ENCODE results near the gene CPVL. TPM values are rescaled to one million over a fixed set of nuclear protein-coding genes. Genes with fewer than 3 reads are reported as not detected.

Gene CPVL
- polyA plus RNA-seq, result not detected in 2 replicates

DNA sequence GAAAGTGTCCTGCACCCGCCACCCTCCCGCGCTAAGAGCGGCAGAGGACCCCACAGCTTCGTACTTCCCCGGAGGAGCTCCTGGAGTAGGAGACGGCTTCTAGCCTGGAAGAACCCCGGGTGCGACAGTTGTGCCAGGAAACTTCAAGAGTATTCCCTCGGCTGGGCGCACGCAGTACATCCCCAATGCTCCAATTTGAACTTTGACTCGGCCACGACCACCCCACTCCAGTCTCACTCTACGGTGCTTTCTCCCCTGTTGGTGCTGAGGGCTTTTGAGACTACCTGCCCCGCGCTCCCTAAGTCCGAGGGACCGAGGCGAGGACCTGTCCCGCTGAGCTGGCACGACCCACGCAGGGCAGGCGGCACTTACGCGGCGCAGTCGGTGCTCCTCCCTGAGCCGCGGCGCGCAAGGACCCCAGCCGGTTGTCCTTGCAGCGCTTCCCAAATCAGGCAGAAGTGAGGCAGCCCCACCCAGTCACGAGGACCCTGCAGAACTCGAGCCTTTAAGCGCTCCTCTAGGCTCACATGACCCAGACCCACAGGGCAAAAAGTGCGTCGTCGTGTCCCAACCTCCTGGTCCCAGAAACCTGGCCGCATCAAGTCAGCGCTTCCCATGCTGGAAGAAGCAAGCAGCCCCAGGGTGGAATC, at the start of gene CPVL:
Gene CPVL (minus strand): TSS at position 481 of the 650 bp plus-strand sequence. CDS start 25,476 bp downstream, outside the sequence.

DNA sequence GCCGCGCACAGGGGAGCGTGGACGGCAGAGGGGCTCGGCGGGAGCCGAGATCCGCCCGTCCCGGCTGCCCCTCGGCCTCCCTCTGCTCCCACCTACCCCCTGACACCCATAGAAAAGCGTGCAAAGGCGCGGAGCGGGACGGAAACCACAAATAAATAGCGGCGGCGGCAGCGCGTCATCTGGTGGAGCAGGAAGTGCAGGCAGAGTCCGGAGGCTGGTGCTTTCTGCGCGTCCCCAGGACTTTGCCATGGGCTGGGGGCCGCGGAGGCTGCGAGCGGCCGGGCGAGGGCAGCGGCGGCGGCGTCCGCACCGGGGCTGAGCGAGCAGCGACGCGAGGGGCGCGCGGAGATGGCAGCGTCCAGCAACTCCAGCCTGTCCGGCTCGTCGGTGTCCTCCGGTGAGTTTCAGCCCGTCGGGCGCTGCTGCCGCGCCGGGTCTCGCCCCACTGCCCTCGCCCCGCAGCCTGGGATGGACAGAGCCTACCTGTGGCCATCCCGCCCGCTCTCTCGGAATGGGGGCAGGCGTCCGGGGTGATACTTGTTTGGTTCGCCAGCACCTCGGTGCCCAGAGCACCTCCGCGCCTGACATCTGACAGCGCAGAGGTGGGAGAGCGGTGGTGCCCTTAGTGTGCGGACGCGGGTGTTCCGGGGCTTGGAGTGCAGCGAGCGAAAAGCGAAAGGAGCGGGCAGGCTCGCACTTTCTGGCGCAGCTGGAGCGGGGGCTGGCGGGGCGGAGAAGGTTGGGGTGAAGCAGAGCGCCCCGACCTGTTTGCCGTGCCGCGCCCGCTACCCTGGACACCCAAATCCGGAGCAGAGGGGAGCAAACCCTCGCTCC, 48.5 kb upstream of the CPVL start, which contains the start of gene CHN2:
Gene CHN2 (plus strand): TSS at position 182 of the 834 bp plus-strand sequence.

GRCh38 chr7:28958235-28958979, 187.9 kb downstream of the CPVL start, which contains the start of gene TRIL:
Gene TRIL (minus strand): TSS chr7:28958330. CDS start chr7:28958046, 284 bp downstream.

Other genes starting within 250 kb of the CPVL start
- 8.6 and 16.1 TPM in 2 replicates for gene TRIL, start 188.2 kb downstream of the CPVL start, polyA plus RNA-seq
- gene CHN2, start 48.2 kb upstream of the CPVL start, polyA plus RNA-seq, result 16.4 and 20.8 TPM in 2 replicates

All from Purkinje cell (primary cell).